Neural crest cell (in vitro differentiated cells): ENCODE results near the gene GRIFIN. TPM values are rescaled to one million over a fixed set of nuclear protein-coding genes. Genes with fewer than 3 reads are reported as not detected.
A peak's percentile ranks its signal among the peaks of the same experiment; 100 is the strongest.

Experiments
- DNase-seq: peaks from one replicate; pipeline ENCODE4 v3.0.0; 2021; ENCODE audit warnings: low read depth, mixed read lengths, low spot score
- H3K27ac Mint-ChIP-seq: one replicate; pipeline ENCODE4 v1.8.0; 2021; ENCODE audit warnings: mild to moderate bottlenecking, mixed read lengths; ENCODE audit not compliant: unreplicated experiment
- H3K27me3 Mint-ChIP-seq: 2 replicates; pipeline ENCODE4 v1.8.0; 2021; ENCODE audit warnings: low read depth, mild to moderate bottlenecking, mixed read lengths
- H3K36me3 Mint-ChIP-seq: 2 replicates; pipeline ENCODE4 v1.8.0; 2021; ENCODE audit warnings: low read depth, mild to moderate bottlenecking, mixed read lengths
- H3K4me1 Mint-ChIP-seq: 2 replicates; pipeline ENCODE4 v1.8.0; 2021; ENCODE audit warnings: mixed read lengths
- H3K4me3 Mint-ChIP-seq: one replicate; pipeline ENCODE4 v1.8.0; 2021; ENCODE audit warnings: mild to moderate bottlenecking, mixed read lengths
- H3K9me3 Mint-ChIP-seq: 2 replicates; pipeline ENCODE4 v1.8.0; 2021; ENCODE audit warnings: mixed read lengths
- total RNA-seq: library from RNA; stranded (reverse); gene quantifications from 2 replicates; pipeline ENCODE4 v1.2.1, GENCODE V29; 2021
- TF ChIP-seq, protein P1 (sequence below): fragments of 200-600 bp; sonication (generic); conservative IDR thresholded peaks from 2 replicates; pipeline ENCODE4 v1.5.0; 2021; ENCODE audit warnings: antibody characterized with exemption, mild to moderate bottlenecking

The GRIFIN gene
- total RNA-seq, 1 donor from 2014 or later = not detected

DNA sequence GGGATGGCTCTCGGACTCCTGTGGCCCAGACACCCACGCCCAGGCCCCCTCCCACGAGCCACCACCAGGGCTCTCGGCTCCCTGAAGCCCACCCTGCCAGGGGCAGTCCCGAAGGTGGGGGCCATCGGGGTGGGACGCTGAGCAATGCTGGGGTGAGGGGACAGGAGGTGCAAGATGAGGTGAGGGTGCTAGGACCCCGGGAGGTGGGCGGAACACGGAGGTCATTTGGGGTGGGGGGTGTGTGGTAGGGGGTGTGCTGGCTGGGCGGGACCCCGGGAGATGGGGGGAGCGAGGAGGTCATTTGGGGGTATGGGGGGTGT, 26.4 kb upstream of the GRIFIN start:
- H3K9me3 Mint-ChIP-seq = no peaks in the 10 kb centered on the region
- no peak overlapping the region for H3K27ac Mint-ChIP-seq
- no peak overlapping the region for H3K4me3 Mint-ChIP-seq
- no peaks in the 10 kb centered on the region for H3K27me3 Mint-ChIP-seq
- TF ChIP-seq, protein P1, sequence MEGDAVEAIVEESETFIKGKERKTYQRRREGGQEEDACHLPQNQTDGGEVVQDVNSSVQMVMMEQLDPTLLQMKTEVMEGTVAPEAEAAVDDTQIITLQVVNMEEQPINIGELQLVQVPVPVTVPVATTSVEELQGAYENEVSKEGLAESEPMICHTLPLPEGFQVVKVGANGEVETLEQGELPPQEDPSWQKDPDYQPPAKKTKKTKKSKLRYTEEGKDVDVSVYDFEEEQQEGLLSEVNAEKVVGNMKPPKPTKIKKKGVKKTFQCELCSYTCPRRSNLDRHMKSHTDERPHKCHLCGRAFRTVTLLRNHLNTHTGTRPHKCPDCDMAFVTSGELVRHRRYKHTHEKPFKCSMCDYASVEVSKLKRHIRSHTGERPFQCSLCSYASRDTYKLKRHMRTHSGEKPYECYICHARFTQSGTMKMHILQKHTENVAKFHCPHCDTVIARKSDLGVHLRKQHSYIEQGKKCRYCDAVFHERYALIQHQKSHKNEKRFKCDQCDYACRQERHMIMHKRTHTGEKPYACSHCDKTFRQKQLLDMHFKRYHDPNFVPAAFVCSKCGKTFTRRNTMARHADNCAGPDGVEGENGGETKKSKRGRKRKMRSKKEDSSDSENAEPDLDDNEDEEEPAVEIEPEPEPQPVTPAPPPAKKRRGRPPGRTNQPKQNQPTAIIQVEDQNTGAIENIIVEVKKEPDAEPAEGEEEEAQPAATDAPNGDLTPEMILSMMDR = no peak
- DNase-seq = no peak
- peaks cover 23% of the 10 kb centered on the region for H3K4me1 Mint-ChIP-seq
- no peaks in the 10 kb centered on the region for H3K36me3 Mint-ChIP-seq

DNA sequence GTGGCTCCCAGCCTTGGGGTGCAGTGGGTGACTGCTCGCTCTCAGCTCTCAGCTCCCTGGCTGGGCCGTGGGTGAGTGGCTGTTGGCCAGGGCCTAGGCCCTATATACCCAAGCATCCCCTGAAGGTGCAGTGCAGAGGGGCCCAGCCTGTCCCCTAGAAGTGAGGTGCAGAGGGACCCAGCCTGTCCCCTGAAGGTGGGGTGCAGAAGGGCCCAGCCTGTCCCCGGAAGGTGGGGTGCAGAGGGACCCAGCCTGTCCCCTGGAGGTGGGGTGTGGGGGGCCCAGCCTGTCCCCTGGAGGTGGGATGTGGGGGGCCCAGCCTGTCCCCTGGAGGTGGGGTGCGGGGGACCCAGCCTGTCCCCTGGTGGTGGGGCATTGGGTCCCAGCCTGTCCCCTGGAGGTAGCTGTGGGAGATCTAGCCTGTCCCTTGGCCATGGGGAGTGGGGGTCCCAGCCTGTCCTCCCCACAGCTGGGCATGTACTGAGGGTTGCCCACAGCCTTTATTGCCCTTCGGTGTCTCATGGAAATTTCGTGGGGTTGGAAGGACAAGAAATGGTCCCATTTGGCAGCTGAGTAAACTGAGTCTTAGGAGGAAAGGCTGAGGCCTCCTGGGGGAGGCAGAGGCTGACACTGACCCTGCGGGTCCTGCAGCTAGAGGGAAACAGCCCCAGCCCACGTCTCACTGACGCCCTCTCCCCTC, 25.9 kb upstream of the GRIFIN start:
- TF ChIP-seq, protein P1 = no peak
- Mint-ChIP-seq H3K4me3 (peak overlapping the region; percentile 47), H3K27me3 (no peaks in the 10 kb centered on the region), H3K9me3 (no peaks in the 10 kb centered on the region), H3K4me1 (peaks cover 28% of the 10 kb centered on the region), H3K27ac (no peak overlapping the region), H3K36me3 (no peaks in the 10 kb centered on the region)
- no peak for DNase-seq

DNA sequence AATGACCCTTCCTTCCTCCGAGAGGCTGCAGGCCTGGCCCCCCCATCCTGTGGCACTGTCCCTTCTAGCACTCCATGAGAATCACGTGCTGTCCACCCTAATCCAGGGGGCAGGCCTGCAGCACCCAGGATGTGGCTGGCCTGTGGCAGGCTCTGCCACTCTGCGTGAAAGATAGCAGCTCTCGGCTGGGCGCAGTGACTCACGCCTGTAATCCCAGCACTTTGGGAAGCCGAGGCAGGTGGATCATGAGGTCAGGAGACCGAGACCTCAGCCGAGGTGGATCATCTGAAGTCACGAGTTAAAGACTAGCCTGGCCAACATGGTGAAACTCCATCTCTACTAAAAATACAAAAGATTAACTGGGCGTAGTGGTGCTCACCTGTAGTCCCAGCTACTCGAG, 24.5 kb upstream of the GRIFIN start:
- Mint-ChIP-seq H3K4me1 (peaks cover 37% of the 10 kb centered on the region), H3K36me3 (no peaks in the 10 kb centered on the region), H3K27ac (peak overlapping the region; percentile 81), H3K4me3 (peak overlapping the region; percentile 44), H3K9me3 (no peaks in the 10 kb centered on the region), H3K27me3 (no peaks in the 10 kb centered on the region)
- TF ChIP-seq, protein P1 = no peak
- no peak for DNase-seq

DNA sequence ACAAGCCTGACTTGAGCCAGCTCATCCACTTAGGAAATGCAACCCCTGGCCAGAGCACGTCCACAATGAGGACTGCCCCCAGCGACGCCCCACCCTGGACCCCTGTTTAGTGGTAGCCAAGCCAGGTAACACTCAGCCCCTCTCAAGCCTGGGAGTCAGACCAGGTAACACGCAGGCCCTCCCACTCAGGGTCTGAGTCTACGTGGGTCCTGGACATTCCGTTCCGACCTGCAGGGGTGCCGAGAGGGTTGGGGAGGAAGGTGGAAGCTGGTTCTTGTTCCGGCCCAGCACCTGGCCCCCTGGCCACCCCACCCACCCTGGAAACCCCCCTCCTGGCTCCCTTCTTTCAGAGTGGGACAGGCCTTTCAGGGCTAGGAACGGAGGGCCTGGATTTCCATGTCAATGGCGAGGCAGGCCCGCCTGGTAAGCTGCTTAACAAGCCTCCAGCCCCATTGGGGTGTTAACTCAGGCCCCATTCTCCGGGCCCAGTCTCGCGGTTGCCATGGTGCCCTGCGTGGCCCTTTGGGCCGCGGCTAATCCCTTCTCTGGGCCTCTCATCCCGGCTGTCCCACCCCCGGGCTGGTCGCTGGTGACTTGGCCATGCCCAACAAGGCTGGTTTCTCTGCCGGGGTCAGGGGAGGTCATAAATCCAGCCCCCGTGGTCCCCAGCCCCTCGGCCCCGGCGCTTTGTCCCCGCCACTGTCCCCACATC, 23.7 kb upstream of the GRIFIN start:
- no peaks in the 10 kb centered on the region for H3K27me3 Mint-ChIP-seq
- H3K4me3 Mint-ChIP-seq = no peak overlapping the region
- H3K4me1 Mint-ChIP-seq = peaks cover 40% of the 10 kb centered on the region
- no peaks in the 10 kb centered on the region for H3K36me3 Mint-ChIP-seq
- TF ChIP-seq, protein P1 = no peak
- peak overlapping the region; percentile 81 for H3K27ac Mint-ChIP-seq
- no peaks in the 10 kb centered on the region for H3K9me3 Mint-ChIP-seq
- no peak for DNase-seq

DNA sequence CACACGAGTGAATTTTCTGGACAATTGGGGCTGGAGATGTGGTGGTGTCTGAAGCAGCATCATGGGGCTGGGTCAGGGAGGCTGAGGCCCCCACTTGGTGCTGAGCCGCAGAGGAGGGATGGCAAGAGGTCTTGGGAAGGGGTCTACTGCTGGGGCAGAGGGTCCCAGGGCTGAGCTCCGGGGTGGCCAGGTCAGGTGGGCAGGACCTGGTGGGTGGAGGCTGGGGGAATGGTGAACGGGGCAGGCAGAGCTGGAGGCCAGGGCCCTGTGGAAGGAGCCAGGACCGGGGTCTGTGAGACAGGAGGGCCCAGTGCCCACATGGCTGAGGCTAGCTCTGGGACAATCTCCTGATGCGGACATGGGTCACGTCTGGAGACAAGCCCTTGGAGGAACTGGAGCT, 23.0 kb upstream of the GRIFIN start:
- H3K27ac Mint-ChIP-seq = no peak overlapping the region
- no peaks in the 10 kb centered on the region for H3K36me3 Mint-ChIP-seq
- no peak overlapping the region for H3K4me3 Mint-ChIP-seq
- no peaks in the 10 kb centered on the region for H3K9me3 Mint-ChIP-seq
- TF ChIP-seq, protein P1 = no peak
- DNase-seq = no peak
- peaks cover 43% of the 10 kb centered on the region for H3K4me1 Mint-ChIP-seq
- no peaks in the 10 kb centered on the region for H3K27me3 Mint-ChIP-seq
